ENCODE measurements around the gene SLC37A2.

The SLC37A2 gene

GRCh38 chr11:125094731-125095130 is 31.6 kb downstream of the SLC37A2 start:
- Histone ChIP-seq H3K9ac (ENCODE audit: low read length) (no peak overlapping the region), H3K27me3 (replicated peaks; ENCODE audit: control insufficient read depth, insufficient read depth, low read length) (no peaks in the 10 kb centered on the region), H3K4me1 (ENCODE audit: control insufficient read depth, insufficient read depth, low read length) (peaks cover 11% of the 10 kb centered on the region), H3K36me3 (ENCODE audit: control insufficient read depth, insufficient read depth, low read length, severe bottlenecking) (peaks cover 28% of the 10 kb centered on the region), H3K4me3 (ENCODE audit: low read length) (no peak overlapping the region), H3K9me3 (ENCODE audit: control insufficient read depth, low read length) (no peaks in the 10 kb centered on the region)
- no peak for DNase-seq (ENCODE audit: low read depth)

GRCh38 chr11:125100136-125100535 is 37.0 kb downstream of the SLC37A2 start:
- H3K4me3 ChIP-seq (ENCODE audit: low read length) = no peak overlapping the region
- H3K9me3 ChIP-seq (ENCODE audit: control insufficient read depth, low read length) = no peaks in the 10 kb centered on the region
- H3K27me3 ChIP-seq (replicated peaks; ENCODE audit: control insufficient read depth, insufficient read depth, low read length) = no peaks in the 10 kb centered on the region
- H3K36me3 ChIP-seq (ENCODE audit: control insufficient read depth, insufficient read depth, low read length, severe bottlenecking) = peaks cover 34% of the 10 kb centered on the region
- no peak overlapping the region for H3K9ac ChIP-seq (ENCODE audit: low read length)
- peaks cover 9% of the 10 kb centered on the region for H3K4me1 ChIP-seq (ENCODE audit: control insufficient read depth, insufficient read depth, low read length)
- no peak for DNase-seq (ENCODE audit: low read depth)

GRCh38 chr11:125101596-125101995 is 38.5 kb downstream of the SLC37A2 start:
- Histone ChIP-seq H3K27me3 (replicated peaks; ENCODE audit: control insufficient read depth, insufficient read depth, low read length) (no peaks in the 10 kb centered on the region), H3K9ac (ENCODE audit: low read length) (no peak overlapping the region), H3K4me1 (ENCODE audit: control insufficient read depth, insufficient read depth, low read length) (peaks cover 15% of the 10 kb centered on the region), H3K9me3 (ENCODE audit: control insufficient read depth, low read length) (no peaks in the 10 kb centered on the region), H3K4me3 (ENCODE audit: low read length) (no peak overlapping the region), H3K36me3 (ENCODE audit: control insufficient read depth, insufficient read depth, low read length, severe bottlenecking) (peaks cover 28% of the 10 kb centered on the region)
- no peak for DNase-seq (ENCODE audit: low read depth)

GRCh38 chr11:125102025-125102424 is 38.9 kb downstream of the SLC37A2 start:
- H3K27me3 ChIP-seq (replicated peaks; ENCODE audit: control insufficient read depth, insufficient read depth, low read length) = no peaks in the 10 kb centered on the region
- H3K4me3 ChIP-seq (ENCODE audit: low read length) = no peak overlapping the region
- DNase-seq (ENCODE audit: low read depth) = no peak
- peaks cover 24% of the 10 kb centered on the region for H3K36me3 ChIP-seq (ENCODE audit: control insufficient read depth, insufficient read depth, low read length, severe bottlenecking)
- no peaks in the 10 kb centered on the region for H3K9me3 ChIP-seq (ENCODE audit: control insufficient read depth, low read length)
- no peak overlapping the region for H3K9ac ChIP-seq (ENCODE audit: low read length)
- peaks cover 15% of the 10 kb centered on the region for H3K4me1 ChIP-seq (ENCODE audit: control insufficient read depth, insufficient read depth, low read length)

GRCh38 chr11:125102510-125102909 is 39.4 kb downstream of the SLC37A2 start:
- no peak for DNase-seq (ENCODE audit: low read depth)
- H3K9me3 ChIP-seq (ENCODE audit: control insufficient read depth, low read length) = no peaks in the 10 kb centered on the region
- H3K36me3 ChIP-seq (ENCODE audit: control insufficient read depth, insufficient read depth, low read length, severe bottlenecking) = peaks cover 20% of the 10 kb centered on the region
- no peak overlapping the region for H3K4me3 ChIP-seq (ENCODE audit: low read length)
- H3K9ac ChIP-seq (ENCODE audit: low read length) = no peak overlapping the region
- no peaks in the 10 kb centered on the region for H3K27me3 ChIP-seq (replicated peaks; ENCODE audit: control insufficient read depth, insufficient read depth, low read length)
- peaks cover 15% of the 10 kb centered on the region for H3K4me1 ChIP-seq (ENCODE audit: control insufficient read depth, insufficient read depth, low read length)

- Histone ChIP-seq H3K9ac (ENCODE audit: low read length) (peak overlapping the region; percentile 51), H3K4me3 (ENCODE audit: low read length) (no peak overlapping the region), H3K27me3 (replicated peaks; ENCODE audit: control insufficient read depth, insufficient read depth, low read length) (no peaks in the 10 kb centered on the region), H3K9me3 (ENCODE audit: control insufficient read depth, low read length) (no peaks in the 10 kb centered on the region), H3K36me3 (ENCODE audit: control insufficient read depth, insufficient read depth, low read length, severe bottlenecking) (no peaks in the 10 kb centered on the region), H3K4me1 (ENCODE audit: control insufficient read depth, insufficient read depth, low read length) (peaks cover 22% of the 10 kb centered on the region)
- DNase-seq (ENCODE audit: low read depth) = peak; percentile 74
Measured at GRCh38 chr11:125105926-125106325, 42.8 kb downstream of the SLC37A2 start.

GRCh38 chr11:125108469-125108868 is 45.4 kb downstream of the SLC37A2 start:
- DNase-seq (ENCODE audit: low read depth) = no peak
- no peaks in the 10 kb centered on the region for H3K27me3 ChIP-seq (replicated peaks; ENCODE audit: control insufficient read depth, insufficient read depth, low read length)
- H3K9ac ChIP-seq (ENCODE audit: low read length) = no peak overlapping the region
- no peaks in the 10 kb centered on the region for H3K36me3 ChIP-seq (ENCODE audit: control insufficient read depth, insufficient read depth, low read length, severe bottlenecking)
- H3K4me1 ChIP-seq (ENCODE audit: control insufficient read depth, insufficient read depth, low read length) = peaks cover 28% of the 10 kb centered on the region
- no peak overlapping the region for H3K4me3 ChIP-seq (ENCODE audit: low read length)
- H3K9me3 ChIP-seq (ENCODE audit: control insufficient read depth, low read length) = no peaks in the 10 kb centered on the region

- H3K4me1 ChIP-seq (ENCODE audit: control insufficient read depth, insufficient read depth, low read length) = peaks cover 15% of the 10 kb centered on the region
- no peaks in the 10 kb centered on the region for H3K27me3 ChIP-seq (replicated peaks; ENCODE audit: control insufficient read depth, insufficient read depth, low read length)
- H3K4me3 ChIP-seq (ENCODE audit: low read length) = peak overlapping the region; percentile 100
- H3K9me3 ChIP-seq (ENCODE audit: control insufficient read depth, low read length) = no peaks in the 10 kb centered on the region
- peak overlapping the region; percentile 96 for H3K9ac ChIP-seq (ENCODE audit: low read length)
- H3K36me3 ChIP-seq (ENCODE audit: control insufficient read depth, insufficient read depth, low read length, severe bottlenecking) = no peaks in the 10 kb centered on the region
- DNase-seq (ENCODE audit: low read depth) = no peak
Measured at GRCh38 chr11:125110506-125110905, 47.4 kb downstream of the SLC37A2 start.

GRCh38 chr11:125111001-125111342 is 47.9 kb downstream of the SLC37A2 start:
- peak overlapping the region; percentile 96 for H3K9ac ChIP-seq (ENCODE audit: low read length)
- H3K27me3 ChIP-seq (replicated peaks; ENCODE audit: control insufficient read depth, insufficient read depth, low read length) = no peaks in the 10 kb centered on the region
- H3K4me3 ChIP-seq (ENCODE audit: low read length) = peak overlapping the region; percentile 100
- H3K9me3 ChIP-seq (ENCODE audit: control insufficient read depth, low read length) = no peaks in the 10 kb centered on the region
- peak; percentile 42 for DNase-seq (ENCODE audit: low read depth)
- H3K4me1 ChIP-seq (ENCODE audit: control insufficient read depth, insufficient read depth, low read length) = peaks cover 13% of the 10 kb centered on the region
- H3K36me3 ChIP-seq (ENCODE audit: control insufficient read depth, insufficient read depth, low read length, severe bottlenecking) = no peaks in the 10 kb centered on the region

- Histone ChIP-seq H3K27me3 (replicated peaks; ENCODE audit: control insufficient read depth, insufficient read depth, low read length) (no peaks in the 10 kb centered on the region), H3K36me3 (ENCODE audit: control insufficient read depth, insufficient read depth, low read length, severe bottlenecking) (no peaks in the 10 kb centered on the region), H3K9me3 (ENCODE audit: control insufficient read depth, low read length) (no peaks in the 10 kb centered on the region), H3K4me1 (ENCODE audit: control insufficient read depth, insufficient read depth, low read length) (peaks cover 13% of the 10 kb centered on the region), H3K4me3 (ENCODE audit: low read length) (peak within 1 kb of the TSS; percentile 100), H3K9ac (ENCODE audit: low read length) (peak within 1 kb of the TSS; percentile 96)
- peak; percentile 99 for DNase-seq (ENCODE audit: low read depth)
Measured at GRCh38 chr11:125111343-125112207, 48.5 kb downstream of the SLC37A2 start, which contains the start of gene TMEM218. Gene TMEM218 (minus strand): TSS chr11:125111626. CDS start chr11:125102241, 9,385 bp downstream.

GRCh38 chr11:125112208-125112604 is 49.1 kb downstream of the SLC37A2 start:
- Histone ChIP-seq H3K4me1 (ENCODE audit: control insufficient read depth, insufficient read depth, low read length) (peaks cover 13% of the 10 kb centered on the region), H3K9me3 (ENCODE audit: control insufficient read depth, low read length) (no peaks in the 10 kb centered on the region), H3K4me3 (ENCODE audit: low read length) (peak overlapping the region; percentile 100), H3K36me3 (ENCODE audit: control insufficient read depth, insufficient read depth, low read length, severe bottlenecking) (no peaks in the 10 kb centered on the region), H3K27me3 (replicated peaks; ENCODE audit: control insufficient read depth, insufficient read depth, low read length) (no peaks in the 10 kb centered on the region), H3K9ac (ENCODE audit: low read length) (no peak overlapping the region)
- no peak for DNase-seq (ENCODE audit: low read depth)

Data from adipocyte (in vitro differentiated cells).